HepG2 (cell line): ENCODE measurements around the gene RUSF1. TPM values are rescaled to one million over a fixed set of nuclear protein-coding genes. Genes with fewer than 3 reads are reported as not detected.

Experiments used
- ARHGAP35 ChIP-seq: sonication (generic); formaldehyde crosslinking; IDR thresholded peaks from 2 replicates; pipeline ENCODE4 v1.9.0; 2022; ENCODE audit warnings: mild to moderate bottlenecking, inconsistent platforms, moderate library complexity, missing genetic modification reagents, borderline replicate concordance
- BCL6 ChIP-seq: IDR thresholded peaks from 2 replicates; pipeline ENCODE4 v1.6.1; 2016; ENCODE audit warnings: missing genetic modification reagents, missing compliant biosample characterization
- BRD4 ChIP-seq: sonication (generic); formaldehyde crosslinking; IDR thresholded peaks from 2 replicates; pipeline ENCODE4 v1.4.0; 2020; ENCODE audit warnings: missing genetic modification reagents
- CREB1 ChIP-seq, 2 experiments: fragments of 450-650 bp in 1 of 2; IDR thresholded peaks; 2 replicates each; pipeline ENCODE4 v1.6.1; 2016 to 2017; ENCODE audit warnings: control low read depth in 1 of 2, mild to moderate bottlenecking in 1 of 2, missing compliant biosample characterization in 1 of 2, missing genetic modification characterization in 1 of 2
- MIER3 ChIP-seq: IDR thresholded peaks from 2 replicates; pipeline ENCODE4 v1.6.1; 2016; ENCODE audit warnings: missing compliant biosample characterization, borderline replicate concordance
- NR2F1 ChIP-seq, 2 experiments: fragments of 450-650 bp in 1 of 2; formaldehyde crosslinking in 1 of 2; IDR thresholded peaks; 2 replicates each; pipeline versions ENCODE4 v1.5.0 to v1.6.1; 2016 to 2020; ENCODE audit warnings: mild to moderate bottlenecking in 1 of 2, missing compliant biosample characterization in 1 of 2, missing genetic modification reagents in 1 of 2, moderate library complexity in 1 of 2
- NRL ChIP-seq: sonication (generic); formaldehyde crosslinking; IDR thresholded peaks from 2 replicates; pipeline ENCODE4 v1.5.0; 2020; ENCODE audit warnings: missing genetic modification reagents, mild to moderate bottlenecking, moderate library complexity, borderline replicate concordance
- PRPF4 ChIP-seq: fragments of 200-400 bp; formaldehyde crosslinking; IDR thresholded peaks from 2 replicates; pipeline ENCODE4 v1.6.1; 2016; ENCODE audit warnings: low read length, low read depth; ENCODE audit not compliant: poor library complexity, severe bottlenecking
- RAD21 ChIP-seq: fragments of 450-650 bp; formaldehyde crosslinking; IDR thresholded peaks from 2 replicates; pipeline ENCODE4 v1.5.0; 2020; ENCODE audit warnings: mild to moderate bottlenecking
- RBM39 ChIP-seq: fragments of 200-400 bp; formaldehyde crosslinking; IDR thresholded peaks from one replicate; pipeline ENCODE4 v1.6.1; 2018; ENCODE audit warnings: antibody characterized with exemption, mild to moderate bottlenecking, low read depth, low read length; ENCODE audit not compliant: poor library complexity, severe bottlenecking
- SP5 ChIP-seq: IDR thresholded peaks from 2 replicates; pipeline ENCODE4 v1.6.1; 2016; ENCODE audit warnings: low read depth, borderline replicate concordance
- SSRP1 ChIP-seq: IDR thresholded peaks from 2 replicates; pipeline ENCODE4 v1.6.1; 2016; ENCODE audit warnings: control low read depth
- UBTF ChIP-seq: sonication (generic); formaldehyde crosslinking; IDR thresholded peaks from 2 replicates; pipeline ENCODE4 v1.4.0; 2020; ENCODE audit warnings: mild to moderate bottlenecking, missing genetic modification reagents
- ZBTB49 ChIP-seq: sonication (generic); formaldehyde crosslinking; IDR thresholded peaks from 2 replicates; pipeline ENCODE4 v1.4.0; 2020; ENCODE audit warnings: missing genetic modification reagents, borderline replicate concordance
- ZNF205 ChIP-seq: IDR thresholded peaks from 2 replicates; pipeline ENCODE4 v1.6.1; 2018; ENCODE audit warnings: missing biosample characterization, missing genetic modification reagents
- ZNF546 ChIP-seq: sonication (generic); formaldehyde crosslinking; conservative IDR thresholded peaks from 2 replicates; pipeline ENCODE4 v1.8.1; 2023; ENCODE audit warnings: mild to moderate bottlenecking, missing genetic modification reagents
- ZNF563 ChIP-seq: sonication (generic); formaldehyde crosslinking; IDR thresholded peaks from 2 replicates; pipeline ENCODE4 v1.8.0; 2022; ENCODE audit warnings: mild to moderate bottlenecking, moderate library complexity, missing genetic modification reagents
- ZNF607 ChIP-seq: sonication (generic); formaldehyde crosslinking; IDR thresholded peaks from 2 replicates; pipeline ENCODE4 v1.5.1; 2020; ENCODE audit warnings: missing genetic modification reagents, mild to moderate bottlenecking, borderline replicate concordance
- ZNF724P ChIP-seq: sonication (generic); formaldehyde crosslinking; IDR thresholded peaks from 2 replicates; pipeline ENCODE4 v1.8.0; 2022; ENCODE audit warnings: missing genetic modification reagents, borderline replicate concordance
- ZNF790 ChIP-seq: sonication (generic); formaldehyde crosslinking; IDR thresholded peaks from 2 replicates; pipeline ENCODE4 v1.8.0; 2022; ENCODE audit warnings: missing genetic modification reagents, mild to moderate bottlenecking, borderline replicate concordance
- ZSCAN20 ChIP-seq: sonication (generic); formaldehyde crosslinking; IDR thresholded peaks from 2 replicates; pipeline ENCODE4 v1.4.0; 2020; ENCODE audit warnings: missing genetic modification reagents, mild to moderate bottlenecking, borderline replicate concordance
- ZSCAN29 ChIP-seq: sonication (generic); formaldehyde crosslinking; conservative IDR thresholded peaks from 2 replicates; pipeline ENCODE4 v1.4.0; 2020; ENCODE audit warnings: mild to moderate bottlenecking, missing genetic modification reagents
- polyA plus RNA-seq, 8 experiments: library from polyadenylated mRNA; depleted of rRNA in 3 of 8; stranded (reverse) in 7 of 8; unstranded in 1 of 8; fragments of >200 nt; fragmentation: Illumina TruSeq in 4 of 8; extraction: Trizol in 4 of 8; gene quantifications; 2 replicates each; pipeline versions ENCODE4 v1.2.1 to v1.2.3, GENCODE V29; 2011 to 2016; ENCODE audit warnings: low read depth in 4 of 8, missing spikeins in 1 of 8, mixed read lengths in 1 of 8; ENCODE audit not compliant: insufficient read depth in 1 of 8
- total RNA-seq, 5 experiments: library from RNA; depleted of rRNA; stranded (reverse); fragments of >200 nt; fragmentation: Illumina TruSeq; extraction: Trizol; gene quantifications; 2 replicates each; pipeline ENCODE4 v1.2.3, GENCODE V29; 2016; ENCODE audit warnings: low read depth in 1 of 5

The RUSF1 gene
- total and polyA plus RNA-seq, 2 of the 13 experiments (the other 11 are each of a cell fraction or from before 2014, with no cell fraction given), result 40.8 to 50.2 TPM

- TF ChIP-seq ZSCAN20 (CRISPR knock-in tag), result no peak
- TF ChIP-seq MIER3 (CRISPR knock-in tag), result no peak; the same call in 1 of the 2 replicates
- TF ChIP-seq ZNF563, result 0 out of 2 replicates have a peak, but pooled peaks have one; percentile 8
- TF ChIP-seq BCL6, result peak; percentile 100
- no peak for TF ChIP-seq PRPF4
- TF ChIP-seq BRD4, result no peak
- TF ChIP-seq ZNF546 (CRISPR knock-in tag), result no peak
- peak; percentile 5; the same call in 1 of the 2 replicates for TF ChIP-seq ZSCAN29 (CRISPR knock-in tag)
- TF ChIP-seq ARHGAP35 (CRISPR knock-in tag), result no peak
- TF ChIP-seq CREB1 (IDR thresholded peaks at IDR 0.05), result peak; percentile 99
- TF ChIP-seq CREB1 (CRISPR knock-in tag; IDR thresholded peaks at IDR 0.05), result peak; percentile 73
- 0 out of 2 replicates have a peak, but pooled peaks have one; percentile 39 for TF ChIP-seq ZNF607 (CRISPR knock-in tag)
- peak; percentile 98 for TF ChIP-seq SP5 (CRISPR knock-in tag)
- TF ChIP-seq SSRP1 (CRISPR knock-in tag), result peak; percentile 68; the same call in 1 of the 2 replicates
- peak; percentile 61; the same call in 1 of the 2 replicates for TF ChIP-seq ZNF790 (CRISPR knock-in tag)
- TF ChIP-seq UBTF (CRISPR knock-in tag), result no peak
- TF ChIP-seq ZNF724P (CRISPR knock-in tag), result 0 out of 2 replicates have a peak, but pooled peaks have one; percentile 15
- TF ChIP-seq RBM39, result no peak
- 0 out of 2 replicates have a peak, but pooled peaks have one; percentile 9 for TF ChIP-seq RAD21
- no peak for TF ChIP-seq ZBTB49 (CRISPR knock-in tag)
- TF ChIP-seq NRL, result no peak
- TF ChIP-seq ZNF205 (CRISPR knock-in tag), result peak; percentile 24
- TF ChIP-seq NR2F1 (CRISPR knock-in tag; IDR thresholded peaks at IDR 0.05), result no peak
Observed at GRCh38 chr16:31459687-31460581, 48.3 kb downstream of the RUSF1 start (continued).
